Astrocyte (in vitro differentiated cells and primary cell): ENCODE measurements around the gene FOXK2.

ENCODE experiments used
- CTCF ChIP-seq: IDR thresholded peaks from 2 replicates; pipeline ENCODE4 v1.5.1; 2011; ENCODE audit warnings: low read depth, mild to moderate bottlenecking, inconsistent platforms, low read length, moderate library complexity; ENCODE audit not compliant: insufficient read depth
- EZH2 ChIP-seq: IDR thresholded peaks from 2 replicates; pipeline ENCODE4 v1.6.1; 2012; ENCODE audit warnings: mild to moderate bottlenecking, low read length, inconsistent platforms; ENCODE audit not compliant: insufficient read depth

GRCh38 chr17:82568997-82569393 lies 49.5 kb downstream of the FOXK2 start:
- TF ChIP-seq CTCF, result no peak
- TF ChIP-seq EZH2, result no peak
